Aorta (tissue), 5 donors: ENCODE data around the gene C11orf68. TPM values are rescaled to one million over a fixed set of nuclear protein-coding genes. Genes with fewer than 3 reads are reported as not detected.

Experiments
- ATAC-seq: fragments of 200-7000 bp; cut with Tn5 transposase; one replicate; pipeline ENCODE4 v1.9.1; 2022; ENCODE audit warnings: moderate library complexity; ENCODE audit not compliant: low FRiP score
- DNase-seq, 2 donors: peaks; one replicate each; pipeline ENCODE4 v3.0.0-alpha.2; 2020
- H3K27ac ChIP-seq, 2 donors: one replicate each; pipeline ENCODE4 v1.5.1; 2013; ENCODE audit warnings: low read length in 2 of 2, mild to moderate bottlenecking in 2 of 2, moderate library complexity in 2 of 2, control low read depth in 1 of 2, inconsistent platforms in 1 of 2, low read depth in 1 of 2
- H3K27me3 ChIP-seq, 2 donors: one replicate each; pipeline ENCODE4 v1.6.1; 2013; ENCODE audit warnings: control low read depth in 1 of 2, low read length in 1 of 2, mild to moderate bottlenecking in 1 of 2, moderate library complexity in 1 of 2; ENCODE audit not compliant: insufficient read depth in 2 of 2, control insufficient read depth in 1 of 2
- H3K36me3 ChIP-seq, 2 donors: one replicate each; pipeline ENCODE4 v1.6.1; 2013; ENCODE audit warnings: control low read depth in 1 of 2, low read length in 1 of 2, mild to moderate bottlenecking in 1 of 2; ENCODE audit not compliant: insufficient read depth in 2 of 2, control insufficient read depth in 1 of 2
- H3K4me1 ChIP-seq, 2 donors: one replicate each; pipeline ENCODE4 v1.6.1; 2013; ENCODE audit warnings: low read length in 2 of 2, control low read depth in 1 of 2, mild to moderate bottlenecking in 1 of 2, moderate library complexity in 1 of 2; ENCODE audit not compliant: insufficient read depth in 2 of 2, control insufficient read depth in 1 of 2
- H3K4me3 ChIP-seq, 2 donors: one replicate each; pipeline ENCODE4 v1.5.1; 2013; ENCODE audit warnings: low read length in 2 of 2, control low read depth in 1 of 2, mild to moderate bottlenecking in 1 of 2
- H3K9me3 ChIP-seq: one replicate; pipeline ENCODE4 v1.6.1; 2013; ENCODE audit warnings: mild to moderate bottlenecking, low read length; ENCODE audit not compliant: control insufficient read depth
- WGBS, 2 donors: extraction: QIAGEN DNeasy Blood & Tissue Kit; methylation state at CpG; one replicate each; pipeline ENCODE4 v1.1.7; 2013; 5-methylcytosine and 5-hydroxymethylcytosine counted together
- intact Hi-C, 2 donors: fragments of 100-400 bp; cut with DNase I; formaldehyde crosslinking; loops; one replicate each; pipeline versions ENCODE4 v1.14.2 to v1.15.0; 2022
- polyA plus RNA-seq, 2 donors: library from polyadenylated mRNA; stranded (reverse); fragments of 200-250 nt; gene quantifications; one replicate each; pipeline ENCODE4 v1.2.3, GENCODE V29; 2013
- total RNA-seq, 2 donors: library from RNA; stranded (reverse); fragmentation: NEBNext Ultra II Directional; extraction: Animal tissue kit (Norgen Biotek cat#: 25700); gene quantifications; one replicate each; pipeline ENCODE4 v1.2.1, GENCODE V29; 2021
- donor health status: healthy with polysubstance abuse.
- donor health status: Bipolar disorder and iron deficiency.
- donor health status: DM: no; HTN: no; CAD: no.
- donor health status: DM: no; HTN: no; CAD: no.
- donor health status: DM: yes; HTN: yes; CAD: no.

Gene C11orf68
- total and polyA plus RNA-seq, 4 donors, result 34.9 to 55.3 (median 46.5) TPM

DNA sequence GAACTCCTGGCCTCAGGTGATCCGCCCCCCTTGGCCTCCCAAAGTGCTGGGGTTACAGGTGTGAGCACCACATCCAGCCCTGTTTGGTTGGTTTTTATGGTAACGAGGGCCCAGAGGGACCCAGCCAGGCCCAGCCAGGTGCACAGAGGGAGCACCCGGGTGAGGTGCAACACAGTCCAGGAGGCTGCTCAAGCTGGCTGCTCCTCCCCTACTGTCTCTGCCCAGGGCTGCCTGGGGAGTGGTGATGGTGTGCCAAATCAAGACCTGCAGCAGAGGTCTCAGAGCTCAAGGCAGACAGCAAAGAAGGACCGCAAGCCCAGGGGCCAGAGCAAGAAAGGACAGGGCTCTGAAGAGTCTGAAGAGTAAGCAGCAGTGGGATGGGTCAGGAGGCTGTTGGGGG, 27.8 kb upstream of the C11orf68 start:
- intact Hi-C loops, result no loop called here
- H3K4me3 ChIP-seq, result no peak overlapping the region
- WGBS, 2 donors, result 86 to 89% methylated on average over 4 of the region's 4 CpGs
- ATAC-seq, result no peak
- no peak overlapping the region for H3K27ac ChIP-seq
- no peaks in the 10 kb centered on the region for H3K4me1 ChIP-seq
- H3K27me3 ChIP-seq, result no peaks in the 10 kb centered on the region
- DNase-seq, result no peak
- H3K9me3 ChIP-seq, result no peaks in the 10 kb centered on the region
- H3K36me3 ChIP-seq, result no peaks in the 10 kb centered on the region

DNA sequence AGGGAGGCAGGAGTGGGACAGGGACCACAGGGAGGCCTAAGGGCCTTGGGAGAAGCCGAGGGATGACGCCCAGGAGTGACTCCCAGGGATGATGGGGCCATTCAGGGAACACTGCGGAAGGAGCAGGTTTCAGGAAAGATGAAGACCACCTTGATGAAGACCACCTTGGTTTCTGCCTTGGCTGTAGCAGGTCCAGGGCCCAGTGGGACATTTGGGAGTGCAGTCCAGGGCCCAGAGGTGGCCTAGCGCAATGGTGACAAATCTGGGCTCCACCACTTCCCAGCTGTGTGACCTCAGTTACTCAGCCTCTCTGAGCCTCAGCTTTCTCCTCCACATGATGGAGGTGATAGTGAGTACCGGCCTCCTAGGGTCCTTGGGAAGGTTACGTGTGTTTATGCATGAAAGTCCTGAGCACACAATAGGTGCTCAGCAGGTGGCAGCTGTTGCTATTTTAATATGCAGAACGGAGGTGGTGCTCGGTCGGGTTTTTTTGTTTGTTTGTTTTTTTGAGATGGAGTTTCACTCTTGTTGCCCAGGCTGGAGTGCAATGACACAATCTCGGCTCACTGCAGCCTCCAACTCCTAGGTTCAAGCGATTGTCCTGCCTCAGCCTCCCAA, 27.2 kb upstream of the C11orf68 start:
- ATAC-seq (no peak), DNase-seq (no peak)
- intact Hi-C loops, result no loop called here
- Histone ChIP-seq H3K36me3 (no peaks in the 10 kb centered on the region), H3K4me1 (no peaks in the 10 kb centered on the region), H3K9me3 (no peaks in the 10 kb centered on the region), H3K4me3 (no peak overlapping the region), H3K27me3 (no peaks in the 10 kb centered on the region), H3K27ac (no peak overlapping the region)
- 87 to 88% methylated on average over 11 of the region's 11 CpGs for WGBS, 2 donors

DNA sequence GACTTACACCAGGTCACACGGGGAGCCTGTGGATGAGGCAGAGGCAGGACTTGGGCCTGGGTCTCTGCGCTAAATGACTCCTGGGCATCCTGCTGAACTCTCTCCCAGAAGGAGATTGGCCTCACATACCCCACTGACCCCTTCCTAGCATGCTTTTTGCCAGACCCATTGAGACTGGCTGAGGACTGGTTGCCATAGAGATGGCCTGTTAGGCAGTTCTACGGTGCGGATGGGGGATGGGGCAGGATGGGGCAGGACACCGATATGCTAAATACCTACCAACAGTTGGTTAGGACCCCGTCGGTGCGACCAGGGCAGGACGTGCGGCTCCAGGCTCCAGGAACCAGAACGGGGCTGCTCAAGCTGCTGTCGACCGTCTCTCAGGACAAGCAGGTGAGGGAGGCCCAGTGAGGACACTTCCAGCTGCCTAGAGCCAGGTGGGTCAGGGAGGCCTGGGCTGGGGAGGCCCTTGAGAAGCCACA, 26.6 kb upstream of the C11orf68 start, which contains the start of gene TSGA10IP:
Gene TSGA10IP, plus strand, starts transcription at position 51 of the 482 bp plus-strand sequence. Its CDS starts 196 bp downstream, at position 247.
- ATAC-seq (no peak), DNase-seq (no peak)
- Histone ChIP-seq H3K9me3 (no peaks in the 10 kb centered on the region), H3K36me3 (no peaks in the 10 kb centered on the region), H3K4me1 (no peaks in the 10 kb centered on the region), H3K27me3 (no peaks in the 10 kb centered on the region), H3K4me3 (no peak within 1 kb of the TSS), H3K27ac (no peak within 1 kb of the TSS)
- WGBS, 2 donors, result 59 to 64% methylated on average over 13 of the region's 13 CpGs
- intact Hi-C loops, result no loop called here

DNA sequence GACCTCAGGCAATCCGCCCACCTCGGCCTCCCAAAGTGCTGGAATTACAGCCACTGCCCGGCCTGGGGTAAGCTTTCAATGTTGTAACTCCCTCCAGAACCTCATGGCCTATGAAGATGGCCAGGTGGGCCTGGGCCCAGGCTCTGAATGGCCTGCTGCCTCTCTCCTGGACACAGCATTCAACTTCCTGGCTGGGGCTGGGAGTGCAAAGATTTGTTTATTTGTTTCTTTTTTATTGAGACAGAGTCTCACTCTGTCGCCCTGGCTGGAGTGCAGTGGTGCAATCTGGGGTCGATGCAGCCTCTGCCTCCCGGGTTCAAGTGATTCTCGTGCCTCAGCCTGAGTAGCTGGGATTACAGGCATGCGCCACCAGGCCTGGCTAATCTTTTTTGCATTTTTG, 25.9 kb upstream of the C11orf68 start:
- Histone ChIP-seq H3K27ac (no peak overlapping the region), H3K4me1 (no peaks in the 10 kb centered on the region), H3K4me3 (no peak overlapping the region), H3K9me3 (no peaks in the 10 kb centered on the region), H3K36me3 (no peaks in the 10 kb centered on the region), H3K27me3 (no peaks in the 10 kb centered on the region)
- 83 to 88% methylated on average over 8 of the region's 8 CpGs for WGBS, 2 donors
- intact Hi-C loops, result no loop called here
- no peak for DNase-seq
- no peak for ATAC-seq

DNA sequence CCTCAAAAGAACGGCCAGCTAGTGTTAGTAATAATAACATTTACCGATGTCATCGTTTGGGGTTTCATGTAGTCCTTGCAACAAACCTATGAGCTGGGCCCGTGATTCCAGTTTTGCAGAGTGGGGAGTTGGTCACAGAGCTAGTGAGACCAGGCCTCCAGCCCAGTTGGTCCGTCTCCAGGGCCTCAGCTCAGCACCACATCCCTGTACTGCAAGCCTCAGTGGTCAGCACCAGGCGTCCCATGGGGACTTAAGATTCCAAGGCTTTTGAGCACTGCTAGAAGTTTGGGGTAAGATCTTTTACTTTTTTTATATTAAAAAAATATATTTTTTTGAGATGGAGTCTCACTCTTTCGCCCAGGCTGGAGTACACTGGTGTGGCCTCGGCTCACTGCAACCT, 25.3 kb upstream of the C11orf68 start:
- H3K27me3 ChIP-seq, result no peaks in the 10 kb centered on the region
- intact Hi-C loops, result no loop called here
- 87 to 88% methylated on average over 8 of the region's 8 CpGs for WGBS, 2 donors

DNA sequence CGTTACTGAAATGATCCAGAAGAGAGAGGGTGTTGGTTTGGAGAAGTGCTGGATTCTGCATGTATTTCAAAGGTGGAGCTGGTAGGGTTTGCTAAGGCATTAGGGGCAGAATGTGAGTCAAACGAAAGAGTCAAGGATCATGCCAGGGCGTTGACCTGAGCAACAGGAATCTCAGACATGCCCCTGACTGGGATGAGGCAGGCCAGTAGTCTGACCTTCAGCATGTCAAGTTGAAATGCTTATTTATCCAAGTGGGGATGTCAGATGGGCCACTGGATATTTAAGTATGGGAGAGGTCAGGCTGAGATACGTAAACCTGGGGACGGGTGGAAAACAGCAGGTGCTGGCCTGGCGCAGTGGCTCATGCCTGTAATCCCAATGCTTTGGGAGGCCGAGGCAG, 23.7 kb upstream of the C11orf68 start:
- DNase-seq, result no peak
- Histone ChIP-seq H3K36me3 (no peaks in the 10 kb centered on the region), H3K9me3 (no peaks in the 10 kb centered on the region), H3K27me3 (no peaks in the 10 kb centered on the region), H3K4me1 (no peaks in the 10 kb centered on the region), H3K4me3 (no peak overlapping the region), H3K27ac (no peak overlapping the region)
- intact Hi-C loops, result no loop called here
- 85 to 86% methylated on average over 7 of the region's 7 CpGs for WGBS, 2 donors
- ATAC-seq, result no peak

More for the DNA sequence above, 25.3 kb upstream of the C11orf68 start:
- Histone ChIP-seq H3K27ac (no peak overlapping the region), H3K36me3 (no peaks in the 10 kb centered on the region), H3K4me1 (no peaks in the 10 kb centered on the region), H3K4me3 (no peak overlapping the region), H3K9me3 (no peaks in the 10 kb centered on the region)
- ATAC-seq (no peak), DNase-seq (no peak)

DNA sequence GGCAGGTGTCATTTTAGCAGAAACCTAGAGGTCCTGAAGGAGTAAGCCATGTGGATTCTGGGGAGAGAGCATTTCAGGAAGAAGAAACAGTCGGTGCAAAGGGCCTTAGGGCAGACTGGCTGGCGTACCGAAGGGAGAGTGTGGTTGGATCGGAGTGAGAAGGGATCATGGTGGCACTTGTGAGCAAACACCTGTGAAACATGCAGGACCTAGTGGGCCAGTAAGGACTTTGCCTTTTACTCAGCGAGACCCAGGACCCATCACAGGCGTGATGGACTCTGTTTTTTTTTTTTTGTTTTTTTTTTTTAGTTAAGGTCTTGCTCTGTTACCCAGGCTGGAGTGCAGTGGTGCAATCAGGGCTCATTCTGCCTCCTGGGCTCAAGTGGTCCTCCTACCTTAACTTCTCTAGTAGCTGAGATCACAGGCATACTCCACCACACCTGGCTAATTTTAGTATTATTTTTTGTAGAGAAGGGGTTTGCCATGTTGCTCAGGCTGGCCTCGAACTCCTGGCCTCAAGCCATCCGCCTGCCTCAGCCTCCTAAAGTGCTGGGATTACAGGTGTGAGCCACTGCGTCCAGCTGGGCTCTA, 23.0 kb upstream of the C11orf68 start:
- ATAC-seq, result no peak
- Histone ChIP-seq H3K27me3 (no peaks in the 10 kb centered on the region), H3K36me3 (no peaks in the 10 kb centered on the region), H3K9me3 (no peaks in the 10 kb centered on the region), H3K4me3 (no peak overlapping the region), H3K27ac (no peak overlapping the region), H3K4me1 (no peaks in the 10 kb centered on the region)
- 70 to 74% methylated on average over 9 of the region's 9 CpGs for WGBS, 2 donors
- DNase-seq, result no peak
- intact Hi-C loops, result no loop called here

DNA sequence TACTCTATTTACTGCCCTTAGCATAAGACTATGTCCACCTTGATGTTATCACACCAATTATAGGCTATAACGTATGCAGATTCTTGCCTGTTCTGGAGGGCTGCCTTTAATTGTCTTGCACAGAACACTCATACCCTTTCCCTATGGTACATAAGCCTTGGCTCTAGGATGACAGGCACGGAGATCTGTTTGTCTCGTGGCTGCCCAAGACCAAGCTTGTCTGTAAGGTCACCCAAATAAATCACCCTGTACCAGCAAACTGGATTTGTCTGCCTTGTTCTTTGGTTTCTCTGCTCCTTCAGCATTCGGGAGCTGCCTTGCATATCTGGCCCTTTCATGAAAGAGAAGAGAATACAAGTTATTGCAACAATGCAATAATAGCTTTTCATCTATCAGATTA, 18.9 kb upstream of the C11orf68 start:
- no peak overlapping the region for H3K27ac ChIP-seq
- no peak for DNase-seq
- intact Hi-C loops, result no loop called here
- H3K9me3 ChIP-seq, result no peaks in the 10 kb centered on the region
- H3K36me3 ChIP-seq, result no peaks in the 10 kb centered on the region
- H3K27me3 ChIP-seq, result no peaks in the 10 kb centered on the region
- H3K4me3 ChIP-seq, result no peak overlapping the region
- 27 to 29% methylated on average over 4 of the region's 4 CpGs for WGBS, 2 donors
- no peaks in the 10 kb centered on the region for H3K4me1 ChIP-seq
- ATAC-seq, result no peak

DNA sequence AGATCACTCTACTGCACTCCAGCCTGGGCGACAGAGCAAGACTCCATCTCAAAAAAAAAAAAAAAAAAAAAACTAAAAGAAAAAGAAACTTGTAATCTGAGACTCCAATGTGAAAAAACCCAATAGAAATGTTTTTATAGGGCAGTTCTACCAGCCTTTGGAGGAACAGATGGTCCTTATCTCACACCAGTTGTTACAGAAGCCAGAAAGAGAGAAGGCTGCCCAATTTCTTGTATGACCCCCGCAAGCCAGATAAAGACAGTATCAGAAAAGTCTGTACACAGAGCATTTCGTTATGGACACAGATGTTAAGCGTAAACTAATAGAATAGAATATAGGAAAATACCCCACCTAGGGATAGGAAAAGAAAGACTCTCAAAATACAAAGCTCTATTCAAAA, 15.2 kb upstream of the C11orf68 start:
- no peak for ATAC-seq
- Histone ChIP-seq H3K9me3 (no peaks in the 10 kb centered on the region), H3K27me3 (no peaks in the 10 kb centered on the region), H3K27ac (no peak overlapping the region), H3K36me3 (no peaks in the 10 kb centered on the region), H3K4me1 (no peaks in the 10 kb centered on the region), H3K4me3 (no peak overlapping the region)
- intact Hi-C loops, result no loop called here
- no peak for DNase-seq
- WGBS, 2 donors, result 37% methylated on average over 3 to 4 of the region's 4 CpGs
